Chondrocyte (in vitro differentiated cells): Measurements from ENCODE around the gene ADGRB3. TPM values are rescaled to one million over a fixed set of nuclear protein-coding genes. Genes with fewer than 3 reads are reported as not detected.

ENCODE experiments used
- DNase-seq: peaks from one replicate; pipeline ENCODE4 v3.0.0; 2021; ENCODE audit warnings: mixed read lengths, low spot score
- H3K27ac Mint-ChIP-seq: one replicate; pipeline ENCODE4 v1.8.0; 2021; ENCODE audit warnings: mild to moderate bottlenecking, moderate library complexity, mixed read lengths; ENCODE audit not compliant: unreplicated experiment
- H3K27me3 Mint-ChIP-seq: 2 replicates; pipeline ENCODE4 v1.8.0; 2021; ENCODE audit warnings: low read depth, mixed read lengths
- H3K36me3 Mint-ChIP-seq: 2 replicates; pipeline ENCODE4 v1.8.0; 2021; ENCODE audit warnings: low read depth, mixed read lengths
- H3K4me1 Mint-ChIP-seq: 2 replicates; pipeline ENCODE4 v1.8.0; 2021; ENCODE audit warnings: low read depth, mild to moderate bottlenecking, mixed read lengths
- H3K4me3 Mint-ChIP-seq: one replicate; pipeline ENCODE4 v1.8.0; 2021; ENCODE audit warnings: mild to moderate bottlenecking, moderate library complexity, mixed read lengths; ENCODE audit not compliant: unreplicated experiment
- H3K9me3 Mint-ChIP-seq: 2 replicates; pipeline ENCODE4 v1.8.0; 2021; ENCODE audit warnings: low read depth, mixed read lengths
- total RNA-seq: library from RNA; stranded (reverse); gene quantifications from 3 replicates; pipeline ENCODE4 v1.2.1, GENCODE V29; 2021
- TF ChIP-seq, protein P1 (sequence below): fragments of 200-600 bp; sonication (generic); IDR thresholded peaks from 2 replicates; pipeline ENCODE4 v1.5.0; 2021; ENCODE audit warnings: antibody characterized with exemption, mild to moderate bottlenecking, moderate library complexity

The ADGRB3 gene
- total RNA-seq, 1 donor from 2014 or later: not detected

DNA sequence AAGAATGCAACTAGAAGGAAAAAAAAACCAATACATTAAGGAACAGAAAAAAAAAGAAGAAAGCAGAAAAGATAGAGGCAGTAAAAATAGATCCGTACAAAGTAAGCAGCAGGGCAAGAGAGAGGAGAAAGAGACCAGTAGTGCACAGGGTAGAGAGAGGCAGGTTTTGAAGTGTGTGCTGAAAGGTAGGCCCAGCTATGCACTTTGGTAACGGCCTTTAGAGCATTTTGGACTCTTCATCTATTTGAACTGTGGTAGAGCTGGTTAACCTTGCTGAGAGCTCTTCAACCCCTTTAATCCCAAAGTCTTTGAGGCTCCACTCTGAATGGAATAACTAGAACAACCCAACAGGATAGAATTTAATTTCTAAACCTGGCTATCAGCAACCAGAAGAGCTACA lies 45.2 kb downstream of the ADGRB3 start:
- H3K9me3 Mint-ChIP-seq: no peaks in the 10 kb centered on the region
- H3K36me3 Mint-ChIP-seq: no peaks in the 10 kb centered on the region
- H3K4me3 Mint-ChIP-seq: no peak overlapping the region
- no peak for DNase-seq
- no peaks in the 10 kb centered on the region for H3K27me3 Mint-ChIP-seq
- H3K27ac Mint-ChIP-seq: no peak overlapping the region
- TF ChIP-seq, protein P1, sequence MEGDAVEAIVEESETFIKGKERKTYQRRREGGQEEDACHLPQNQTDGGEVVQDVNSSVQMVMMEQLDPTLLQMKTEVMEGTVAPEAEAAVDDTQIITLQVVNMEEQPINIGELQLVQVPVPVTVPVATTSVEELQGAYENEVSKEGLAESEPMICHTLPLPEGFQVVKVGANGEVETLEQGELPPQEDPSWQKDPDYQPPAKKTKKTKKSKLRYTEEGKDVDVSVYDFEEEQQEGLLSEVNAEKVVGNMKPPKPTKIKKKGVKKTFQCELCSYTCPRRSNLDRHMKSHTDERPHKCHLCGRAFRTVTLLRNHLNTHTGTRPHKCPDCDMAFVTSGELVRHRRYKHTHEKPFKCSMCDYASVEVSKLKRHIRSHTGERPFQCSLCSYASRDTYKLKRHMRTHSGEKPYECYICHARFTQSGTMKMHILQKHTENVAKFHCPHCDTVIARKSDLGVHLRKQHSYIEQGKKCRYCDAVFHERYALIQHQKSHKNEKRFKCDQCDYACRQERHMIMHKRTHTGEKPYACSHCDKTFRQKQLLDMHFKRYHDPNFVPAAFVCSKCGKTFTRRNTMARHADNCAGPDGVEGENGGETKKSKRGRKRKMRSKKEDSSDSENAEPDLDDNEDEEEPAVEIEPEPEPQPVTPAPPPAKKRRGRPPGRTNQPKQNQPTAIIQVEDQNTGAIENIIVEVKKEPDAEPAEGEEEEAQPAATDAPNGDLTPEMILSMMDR: no peak
- no peaks in the 10 kb centered on the region for H3K4me1 Mint-ChIP-seq

DNA sequence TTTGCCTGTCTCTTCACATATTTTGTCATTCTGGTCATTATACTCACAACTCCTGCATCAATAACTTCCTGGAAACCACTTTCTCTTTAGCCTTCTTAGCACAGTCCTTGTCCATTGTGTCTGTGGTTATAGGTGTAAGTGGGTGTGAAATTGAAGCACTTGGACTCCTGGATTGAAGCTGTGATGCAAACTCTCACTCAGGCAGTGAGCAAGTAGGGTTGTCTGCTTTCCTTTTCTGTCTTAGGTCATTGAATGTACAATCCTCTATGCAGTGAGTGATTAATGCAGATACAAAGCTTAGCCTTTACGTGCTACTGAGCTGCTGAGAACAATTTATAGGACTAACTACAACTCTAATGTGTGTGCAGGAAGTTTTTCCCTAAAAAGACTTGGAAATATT lies 54.8 kb downstream of the ADGRB3 start:
- no peaks in the 10 kb centered on the region for H3K4me1 Mint-ChIP-seq
- H3K27me3 Mint-ChIP-seq: peaks cover 2% of the 10 kb centered on the region
- H3K9me3 Mint-ChIP-seq: no peaks in the 10 kb centered on the region
- no peak overlapping the region for H3K4me3 Mint-ChIP-seq
- H3K27ac Mint-ChIP-seq: no peak overlapping the region
- H3K36me3 Mint-ChIP-seq: no peaks in the 10 kb centered on the region
- TF ChIP-seq, protein P1: no peak
- DNase-seq: no peak

DNA sequence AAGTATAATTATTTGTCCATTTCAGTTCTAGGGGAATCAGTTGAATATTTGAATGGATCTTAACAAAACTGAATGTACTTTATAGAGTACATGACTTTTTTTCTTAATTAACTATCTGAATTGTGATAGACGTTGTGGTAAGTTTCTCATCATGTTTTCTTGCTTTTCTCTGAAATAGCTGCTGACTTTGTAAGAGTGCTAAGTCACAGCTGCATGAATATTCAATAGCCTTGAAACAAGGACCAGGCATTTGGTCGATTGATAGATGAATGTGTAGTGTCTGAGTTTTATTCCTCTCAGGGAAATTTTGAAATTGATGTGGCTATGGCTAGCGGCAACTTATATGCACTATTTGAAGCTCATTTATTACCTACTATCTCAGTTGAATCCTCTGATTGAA lies 56.0 kb downstream of the ADGRB3 start:
- TF ChIP-seq, protein P1: no peak
- Mint-ChIP-seq H3K4me1 (no peaks in the 10 kb centered on the region), H3K4me3 (no peak overlapping the region), H3K27ac (no peak overlapping the region), H3K36me3 (no peaks in the 10 kb centered on the region), H3K9me3 (no peaks in the 10 kb centered on the region), H3K27me3 (peaks cover 2% of the 10 kb centered on the region)
- no peak for DNase-seq

DNA sequence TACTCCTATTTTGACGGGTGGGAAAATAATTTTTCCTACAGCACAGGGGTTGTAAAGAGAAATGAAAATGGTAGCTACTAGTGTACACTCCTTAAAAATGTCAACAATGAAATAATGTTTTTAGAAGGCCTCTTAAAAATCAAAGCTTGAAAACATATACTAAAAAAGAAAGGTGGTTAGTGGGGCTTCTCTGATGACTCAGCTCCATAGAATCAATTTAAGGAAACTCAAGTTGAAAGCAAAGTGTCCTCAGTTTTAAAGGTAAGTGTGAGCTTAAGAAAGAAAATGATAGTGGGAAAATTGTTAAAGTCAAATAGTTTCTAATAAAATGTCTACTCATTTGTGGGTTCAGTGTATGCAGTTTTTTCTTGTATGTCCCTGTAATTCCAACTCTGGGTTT lies 58.2 kb downstream of the ADGRB3 start:
- no peak overlapping the region for H3K4me3 Mint-ChIP-seq
- TF ChIP-seq, protein P1: no peak
- no peaks in the 10 kb centered on the region for H3K36me3 Mint-ChIP-seq
- H3K27ac Mint-ChIP-seq: no peak overlapping the region
- no peaks in the 10 kb centered on the region for H3K9me3 Mint-ChIP-seq
- H3K27me3 Mint-ChIP-seq: peaks cover 2% of the 10 kb centered on the region
- DNase-seq: no peak
- H3K4me1 Mint-ChIP-seq: no peaks in the 10 kb centered on the region

DNA sequence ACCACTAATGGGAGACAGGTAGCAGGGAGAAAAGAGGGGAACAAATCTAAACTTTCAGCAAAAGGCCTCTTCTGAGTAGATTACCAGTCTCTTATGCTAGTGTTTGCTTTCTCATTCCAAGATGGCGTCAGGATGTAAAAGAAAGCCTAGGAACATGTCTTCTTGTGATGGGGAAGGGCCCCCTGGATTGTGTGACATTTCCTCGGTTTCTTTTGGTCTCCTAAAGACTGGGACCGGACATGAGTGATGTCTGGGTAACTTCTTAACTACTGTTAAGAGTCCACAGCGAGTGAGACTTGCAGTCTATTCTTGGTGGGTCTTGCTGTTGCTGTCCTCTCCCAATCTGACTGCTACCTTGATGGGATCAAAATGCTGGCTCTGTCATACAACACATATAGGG lies 60.3 kb downstream of the ADGRB3 start:
- H3K27ac Mint-ChIP-seq: no peak overlapping the region
- H3K4me3 Mint-ChIP-seq: no peak overlapping the region
- no peaks in the 10 kb centered on the region for H3K4me1 Mint-ChIP-seq
- no peak for DNase-seq
- TF ChIP-seq, protein P1: no peak
- H3K36me3 Mint-ChIP-seq: no peaks in the 10 kb centered on the region
- H3K27me3 Mint-ChIP-seq: peaks cover 2% of the 10 kb centered on the region
- H3K9me3 Mint-ChIP-seq: no peaks in the 10 kb centered on the region
